GM19397 (cell line): Measurements from ENCODE around the gene PRRT1.

Source experiments
- ATAC-seq: cut with Tn5 transposase; IDR thresholded peaks from one replicate; pipeline ENCODE4 v1.9.1; 2021; ENCODE audit warnings: mild to moderate bottlenecking, moderate library complexity; ENCODE audit not compliant: unreplicated experiment

PRRT1 gene

DNA sequence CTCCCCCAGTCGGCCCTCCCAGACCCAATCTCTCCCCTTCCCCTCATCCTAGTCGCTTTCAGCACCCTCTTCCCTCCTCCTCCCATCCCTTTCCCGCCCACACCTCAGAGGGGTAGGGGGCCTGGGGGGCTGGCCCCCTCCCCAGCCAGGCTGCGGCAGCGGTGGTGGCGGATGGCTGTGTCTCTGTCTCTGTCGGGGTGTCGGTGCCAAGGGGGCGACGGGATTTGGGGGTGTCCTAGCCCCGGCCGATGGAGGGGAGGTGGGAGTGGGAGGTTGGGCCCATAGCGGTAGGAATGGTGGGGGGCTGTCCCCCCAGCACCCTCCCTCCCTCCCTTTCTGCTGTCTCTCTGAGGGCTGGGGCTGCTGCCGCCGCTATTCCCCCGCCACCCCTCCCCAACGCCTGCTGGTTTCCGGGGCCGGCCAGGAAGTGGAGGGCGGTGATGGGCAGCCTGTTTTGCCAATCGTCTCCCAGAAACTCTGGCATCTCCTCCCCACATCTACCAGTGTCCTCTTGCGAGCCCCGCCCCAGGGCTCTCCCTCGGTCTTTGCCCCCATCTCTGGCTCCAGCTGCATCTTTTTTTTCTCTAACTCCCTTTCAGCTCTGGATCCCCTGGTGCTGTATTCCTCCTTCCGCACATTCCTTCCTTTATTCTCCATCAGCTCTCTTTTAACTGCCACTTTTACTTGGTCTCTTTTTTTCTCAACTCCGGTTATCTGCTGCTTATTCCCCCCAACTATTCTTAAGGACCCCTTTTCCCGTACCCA, 24.2 kb upstream of the PRRT1 start, which contains the start of gene AGPAT1:
Gene AGPAT1, minus strand, starts transcription at position 374 of the 765 bp plus-strand sequence. CDS start 4,588 bp downstream, outside the sequence.
- ATAC-seq = peak; percentile 42

DNA sequence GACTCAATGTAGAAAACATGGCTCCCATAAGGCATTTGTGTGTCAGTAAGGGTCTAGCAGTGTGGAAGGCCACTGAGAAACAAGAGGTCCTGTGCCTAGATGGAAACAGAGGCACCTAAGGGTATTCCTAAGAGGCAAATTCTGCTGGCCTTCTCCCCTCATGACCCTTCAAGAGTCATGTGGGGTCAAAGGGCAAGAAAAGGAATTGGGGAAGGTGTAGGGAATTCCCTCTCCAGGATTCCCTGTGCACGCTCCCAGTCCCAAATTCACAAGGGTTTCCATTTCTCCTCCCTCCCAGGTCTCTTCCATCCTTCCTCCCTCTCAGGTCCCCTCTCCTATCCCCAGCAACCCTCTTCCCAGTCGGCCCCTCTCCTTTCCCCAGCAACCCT, 23.6 kb upstream of the PRRT1 start:
- no peak for ATAC-seq

- no peak for ATAC-seq
These were observed 22.7 kb upstream of the PRRT1 start for GRCh38 chr6:32174416-32174815.

DNA sequence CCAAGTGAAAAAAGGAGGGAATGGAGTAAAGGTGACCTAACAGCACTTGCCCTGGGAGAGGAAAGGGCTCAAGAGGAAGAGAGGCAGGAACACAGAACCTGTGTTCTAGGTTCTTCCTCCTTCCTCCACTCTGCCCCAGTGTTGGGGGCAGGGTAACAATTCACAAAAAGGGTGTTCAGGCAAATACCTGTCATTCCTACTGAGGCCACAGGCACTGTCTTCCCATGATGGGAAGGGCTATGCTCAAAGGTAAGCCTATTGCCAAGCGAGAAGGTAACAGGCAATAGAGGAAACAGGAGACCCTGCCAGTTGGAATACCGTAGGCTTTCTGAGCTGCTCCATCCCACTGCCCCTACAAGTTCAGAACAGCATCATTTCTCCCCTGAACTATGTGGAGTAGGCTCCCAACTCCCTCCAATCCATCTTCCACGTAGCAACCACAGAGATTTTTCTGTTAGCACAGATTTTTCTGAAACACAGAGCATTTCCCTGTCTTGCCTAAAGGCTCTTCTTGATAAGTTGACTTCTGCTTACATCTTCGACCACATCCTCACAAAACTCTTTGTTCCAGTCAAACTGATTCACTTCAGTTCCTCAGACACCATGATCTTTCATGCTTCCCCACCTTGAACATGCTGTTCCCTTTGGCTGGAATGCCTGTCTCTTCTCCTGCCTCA, 21.4 kb upstream of the PRRT1 start:
- no peak for ATAC-seq

GRCh38 chr6:32171234-32171633, 19.5 kb upstream of the PRRT1 start:
- no peak for ATAC-seq

GRCh38 chr6:32170294-32170693, 18.6 kb upstream of the PRRT1 start:
- no peak for ATAC-seq

GRCh38 chr6:32168807-32169591, 17.3 kb upstream of the PRRT1 start:
- ATAC-seq = no peak

DNA sequence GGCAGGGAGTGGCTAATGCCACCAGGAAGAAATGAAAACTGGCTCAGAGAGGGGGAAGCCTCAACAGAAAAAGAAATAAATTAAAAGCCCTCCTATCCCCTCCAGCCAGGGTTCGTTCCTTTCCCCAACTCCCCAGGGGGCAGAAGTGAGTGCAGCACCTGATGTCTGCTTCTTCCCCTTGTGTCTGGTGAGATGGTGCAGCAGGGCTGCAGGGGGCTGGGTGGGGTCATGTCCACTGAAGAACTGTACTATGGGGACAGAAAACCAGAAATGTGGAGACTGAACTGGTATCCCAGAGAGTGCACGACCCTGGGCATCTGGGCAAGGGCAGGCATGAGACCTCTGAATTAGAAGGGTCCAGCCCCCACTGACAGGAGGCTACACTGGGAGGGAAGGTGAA, 16.6 kb upstream of the PRRT1 start:
- no peak for ATAC-seq

GRCh38 chr6:32167761-32168262, 16.1 kb upstream of the PRRT1 start:
- ATAC-seq = no peak

GRCh38 chr6:32167154-32167760, 15.5 kb upstream of the PRRT1 start:
- ATAC-seq = no peak

DNA sequence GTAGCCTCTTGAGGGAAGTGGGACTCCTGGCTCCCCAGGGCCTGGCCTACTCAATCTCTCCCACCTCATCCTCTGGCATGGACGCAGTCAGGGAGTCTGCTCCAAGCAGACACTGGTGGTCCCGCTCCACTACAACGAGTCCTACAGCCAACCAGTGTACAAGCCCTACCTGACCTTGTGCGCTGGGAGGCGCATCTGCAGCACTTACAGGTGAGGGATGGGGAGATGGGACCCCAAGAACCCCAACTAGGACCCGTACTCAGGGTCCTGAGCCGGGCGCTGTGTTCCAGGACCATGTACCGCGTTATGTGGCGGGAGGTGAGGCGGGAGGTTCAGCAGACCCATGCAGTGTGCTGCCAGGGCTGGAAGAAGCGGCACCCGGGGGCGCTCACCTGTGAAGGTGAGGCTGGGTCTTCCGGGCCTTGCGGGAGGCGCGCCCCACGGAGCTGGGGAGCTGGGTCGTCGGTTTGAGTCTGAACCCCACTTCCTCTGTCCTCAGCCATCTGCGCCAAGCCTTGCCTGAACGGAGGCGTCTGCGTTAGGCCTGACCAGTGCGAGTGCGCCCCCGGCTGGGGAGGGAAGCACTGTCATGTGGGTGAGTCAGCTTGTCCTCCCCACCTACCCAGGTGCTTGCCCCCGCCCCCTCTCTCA, 14.8 kb upstream of the PRRT1 start:
- no peak for ATAC-seq

GRCh38 chr6:32164295-32164694, 12.6 kb upstream of the PRRT1 start, which contains the start of gene EGFL8:
EGFL8 (plus strand) TSS chr6:32164595; CDS start chr6:32166166, 1,571 bp downstream.
- ATAC-seq = no peak

DNA sequence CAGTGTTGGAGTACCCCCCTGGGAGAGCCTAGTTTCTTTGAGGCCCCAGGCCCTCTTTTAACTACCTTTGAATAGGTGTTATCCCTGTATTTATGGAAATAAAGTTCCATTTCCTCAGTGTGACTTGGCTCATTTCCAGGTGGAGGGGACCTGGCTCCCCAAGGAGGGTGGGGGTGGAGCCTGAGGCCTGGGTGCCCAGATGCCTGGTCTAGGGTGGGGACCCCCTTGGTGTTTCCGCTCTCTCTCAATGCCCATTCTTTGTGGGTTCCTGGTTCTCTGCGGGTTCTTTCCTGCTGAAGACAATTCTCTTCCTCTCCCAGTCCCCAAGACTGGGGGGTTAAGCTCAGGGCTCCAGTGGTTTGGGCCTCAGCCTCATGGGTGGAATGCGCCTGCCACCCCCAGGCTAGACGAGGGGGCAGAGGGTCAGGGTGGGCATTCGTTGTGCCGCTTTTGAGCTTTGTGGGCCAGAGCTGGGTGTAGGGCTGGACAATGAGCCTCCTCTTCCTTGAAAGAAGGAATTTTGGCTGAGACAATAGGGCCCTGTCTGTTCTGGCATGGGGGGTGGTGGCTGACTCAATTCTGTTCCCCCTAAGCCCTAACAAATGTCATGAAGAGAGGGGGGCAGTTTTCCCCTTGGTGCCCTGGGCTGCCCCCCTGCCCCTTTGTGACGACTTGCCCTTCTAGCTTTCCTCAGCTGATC, 12.0 kb upstream of the PRRT1 start:
- no peak for ATAC-seq

DNA sequence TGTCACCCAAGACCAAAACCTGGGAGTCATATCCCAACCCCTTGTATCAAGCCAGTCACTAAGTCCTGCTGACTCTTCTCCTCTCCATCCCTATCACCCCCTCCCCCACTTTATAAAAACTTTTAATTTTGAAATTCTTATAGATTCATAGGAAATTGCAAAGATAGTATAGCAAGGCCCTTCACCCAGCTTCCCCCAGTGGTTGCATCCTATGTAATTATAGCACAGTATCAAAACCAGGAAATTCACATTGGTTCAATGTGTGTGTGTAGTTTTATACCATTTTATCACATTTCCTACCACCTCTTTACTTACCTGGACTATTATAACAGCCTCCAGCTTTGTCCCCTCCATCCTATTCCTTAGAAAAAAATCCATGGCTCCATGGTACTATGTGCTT, 6.3 kb upstream of the PRRT1 start:
- ATAC-seq = no peak

DNA sequence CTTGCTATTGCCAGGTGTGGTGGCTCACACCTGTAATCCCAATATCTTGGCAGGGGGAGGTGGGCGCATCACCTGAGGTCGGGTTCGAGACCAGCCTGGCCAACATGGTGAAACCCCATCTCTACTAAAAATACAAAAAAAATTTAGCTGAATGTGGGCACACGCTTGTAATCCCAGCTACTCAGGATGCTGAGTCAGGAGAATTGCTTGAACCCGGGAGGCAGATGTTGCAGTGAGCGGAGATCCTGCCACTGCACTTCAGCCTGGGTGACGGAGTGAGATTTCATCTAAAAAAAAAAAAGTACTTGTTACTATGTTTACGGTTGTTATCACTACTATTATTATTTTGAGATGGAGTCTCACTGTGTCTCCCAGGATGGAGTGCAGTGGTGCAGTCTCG, 5.2 kb upstream of the PRRT1 start:
- ATAC-seq = no peak

GRCh38 chr6:32154514-32155161, 2.9 kb upstream of the PRRT1 start:
- no peak for ATAC-seq

- no peak for ATAC-seq
These were observed 2.1 kb upstream of the PRRT1 start, which contains the start of gene PPT2 for GRCh38 chr6:32153564-32154513. PPT2 (plus strand) TSS chr6:32154141; CDS start chr6:32154595, 454 bp downstream.
